AG04450 (cell line): ENCODE results near the gene JSRP1. TPM values are rescaled to one million over a fixed set of nuclear protein-coding genes. Genes with fewer than 3 reads are reported as not detected.

Source experiments
- CTCF ChIA-PET: fragments of 300-600, 350-600 bp; formaldehyde crosslinking; extraction: SDS; loops from one replicate; lab custom pipeline; 2022; ENCODE audit warnings: antibody characterized with exemption, inconsistent platforms; lab: Charles Lee
- POLR2A ChIA-PET: fragments of 350-600 bp; formaldehyde crosslinking; extraction: SDS; loops from one replicate; lab custom pipeline; 2021; ENCODE audit warnings: antibody characterized with exemption, inconsistent platforms; lab: Yijun Ruan, JAX
- DNase-seq: peaks from one replicate; pipeline ENCODE4 v3.0.0-alpha.2; 2011; ENCODE audit warnings: low read depth, low spot score
- H3K27ac ChIP-seq: one replicate; pipeline ENCODE4 v1.5.1; 2012; ENCODE audit warnings: low read depth, low read length, control low read depth
- H3K27me3 ChIP-seq: one replicate; pipeline ENCODE4 v1.6.0; 2012; ENCODE audit warnings: low read length; ENCODE audit not compliant: control insufficient read depth, insufficient read depth
- H3K4me3 ChIP-seq: 2 replicates; pipeline ENCODE4 v1.5.1; 2011; ENCODE audit warnings: mild to moderate bottlenecking, low read depth, low read length, control low read depth
- H3K9me3 ChIP-seq: 2 replicates; pipeline ENCODE4 v1.5.1; 2012; ENCODE audit warnings: low read length; ENCODE audit not compliant: control insufficient read depth, insufficient read depth
- CTCF ChIP-seq: IDR thresholded peaks from 2 replicates; pipeline ENCODE4 v1.5.1; 2011; ENCODE audit warnings: low read depth, low read length, control low read depth, inconsistent platforms
- polyA plus RNA-seq: library from polyadenylated mRNA; depleted of rRNA; stranded (reverse); fragments of >200 nt; gene quantifications from 2 replicates; pipeline ENCODE4 v1.2.3, GENCODE V29; 2011

The JSRP1 gene
- polyA plus RNA-seq, 1 experiment: not detected

- Histone ChIP-seq H3K27ac (no peak overlapping the region), H3K27me3 (peaks cover 59% of the 10 kb centered on the region), H3K9me3 (peaks cover 4% of the 10 kb centered on the region; the same call in 1 of the 2 replicates), H3K4me3 (no peak overlapping the region)
- no peak for TF ChIP-seq CTCF
- ChIA-PET CTCF (interaction anchor here (1.0 kb wide), 1 partner anchor 16 kb away, joined by 3 read pairs; no protein-coding TSS in a partner anchor), POLR2A (no interaction called here)
- DNase-seq: no peak
These were observed 34.4 kb upstream of the JSRP1 start for GRCh38 chr19:2290441-2291184.

GRCh38 chr19:2289714-2290435 is 33.7 kb upstream of the JSRP1 start:
- no peak for TF ChIP-seq CTCF
- POLR2A ChIA-PET: no interaction called here
- Histone ChIP-seq H3K9me3 (peaks cover 4% of the 10 kb centered on the region; the same call in 1 of the 2 replicates), H3K4me3 (peak overlapping the region; percentile 10; the same call in 1 of the 2 replicates), H3K27ac (no peak overlapping the region), H3K27me3 (peaks cover 57% of the 10 kb centered on the region)
- DNase-seq: no peak
- CTCF ChIA-PET: no interaction called here

- ChIA-PET CTCF (no interaction called here), POLR2A (interaction anchor here (0.5 to 1.2 kb wide), 3 partner anchors 18 to 138 kb away, joined by 3 to 7 read pairs (median 3); partner anchors contain the start of gene AP3D1)
- H3K4me3 ChIP-seq: no peak overlapping the region
- H3K27ac ChIP-seq: no peak overlapping the region
- H3K9me3 ChIP-seq: peaks cover 4% of the 10 kb centered on the region; the same call in 1 of the 2 replicates
- TF ChIP-seq CTCF: no peak
- DNase-seq: no peak
- peaks cover 50% of the 10 kb centered on the region for H3K27me3 ChIP-seq
These were observed 32.8 kb upstream of the JSRP1 start for GRCh38 chr19:2288818-2289713.

- POLR2A ChIA-PET: interaction anchor here (0.5 to 1.2 kb wide), 3 partner anchors 17 to 137 kb away, joined by 3 to 7 read pairs (median 3); partner anchors contain the start of gene AP3D1
- CTCF ChIA-PET: no interaction called here
- no peak for TF ChIP-seq CTCF
- peaks cover 4% of the 10 kb centered on the region; the same call in 1 of the 2 replicates for H3K9me3 ChIP-seq
- H3K27me3 ChIP-seq: peaks cover 45% of the 10 kb centered on the region
- H3K27ac ChIP-seq: no peak overlapping the region
- no peak overlapping the region for H3K4me3 ChIP-seq
- DNase-seq: no peak
These were observed 32.2 kb upstream of the JSRP1 start for GRCh38 chr19:2288338-2288817.
